DND-41 (cell line): ENCODE results near the gene PLD6.
"Not testable (repeated sequence)": the region's sequence is repeated elsewhere in the genome, so short reads cannot be mapped to it uniquely, and the experiment has no call there.

Experiments used
- ATAC-seq: fragments of 200-7000 bp; cut with Tn5 transposase; 3 replicates; pipeline ENCODE4 v1.9.1; 2021; ENCODE audit warnings: low read depth; ENCODE audit not compliant: insufficient read depth
- DNase-seq: peaks from one replicate; pipeline ENCODE4 v3.0.0-alpha.2; 2020
- H2AFZ ChIP-seq: 2 replicates; pipeline ENCODE4 v1.6.0; 2012; ENCODE audit warnings: low read depth, low read length
- H3K27ac ChIP-seq: 2 replicates; pipeline ENCODE4 v1.5.1; 2012; ENCODE audit warnings: low read length, inconsistent platforms
- H3K27me3 ChIP-seq: fragments of 200-600 bp; sonication (generic); 2 replicates; pipeline ENCODE4 v1.6.0; 2012; ENCODE audit warnings: low read length, mild to moderate bottlenecking, inconsistent platforms; ENCODE audit not compliant: insufficient read depth, poor library complexity
- H3K36me3 ChIP-seq: 2 replicates; pipeline ENCODE4 v1.5.1; 2012; ENCODE audit warnings: low read length, inconsistent platforms; ENCODE audit not compliant: insufficient read depth
- H3K4me1 ChIP-seq: 2 replicates; pipeline ENCODE4 v1.5.1; 2012; ENCODE audit warnings: mild to moderate bottlenecking, low read length; ENCODE audit not compliant: insufficient read depth
- H3K4me2 ChIP-seq: 2 replicates; pipeline ENCODE4 v1.6.0; 2012; ENCODE audit warnings: mild to moderate bottlenecking, moderate library complexity, low read length, inconsistent platforms; ENCODE audit not compliant: insufficient read depth
- H3K4me3 ChIP-seq, 2 experiments: fragments of 200-600 bp in 1 of 2; shearing (Covaris generic) in 1 of 2; 2 replicates each; pipeline ENCODE4 v1.5.1; 2012 to 2016; ENCODE audit warnings: inconsistent platforms in 2 of 2, low read length in 2 of 2, mild to moderate bottlenecking in 2 of 2, low read depth in 1 of 2, moderate library complexity in 1 of 2
- H3K79me2 ChIP-seq: 2 replicates; pipeline ENCODE4 v1.6.0; 2012; ENCODE audit warnings: low read length, inconsistent platforms; ENCODE audit not compliant: insufficient read depth
- H3K9ac ChIP-seq: 2 replicates; pipeline ENCODE4 v1.6.0; 2012; ENCODE audit warnings: low read depth, mild to moderate bottlenecking, inconsistent platforms, low read length, moderate library complexity
- H3K9me3 ChIP-seq: 2 replicates; pipeline ENCODE4 v1.5.1; 2012; ENCODE audit warnings: low read length, moderate library complexity, mild to moderate bottlenecking, inconsistent platforms; ENCODE audit not compliant: insufficient read depth, severe bottlenecking
- H4K20me1 ChIP-seq: 2 replicates; pipeline ENCODE4 v1.6.0; 2012; ENCODE audit warnings: low read length; ENCODE audit not compliant: insufficient read depth
- EZH2 ChIP-seq: IDR thresholded peaks from 3 replicates; pipeline ENCODE4 v1.6.1; 2012; ENCODE audit warnings: borderline replicate concordance, low read depth, mild to moderate bottlenecking, moderate library complexity, low read length, inconsistent platforms; ENCODE audit not compliant: severe bottlenecking
- TF ChIP-seq, protein P1 (sequence below): IDR thresholded peaks from 2 replicates; pipeline ENCODE4 v1.5.1; 2012; ENCODE audit warnings: borderline replicate concordance, low read length, moderate library complexity, mild to moderate bottlenecking; ENCODE audit not compliant: poor library complexity, severe bottlenecking; ENCODE audit errors: extremely low read depth

The PLD6 gene

DNA sequence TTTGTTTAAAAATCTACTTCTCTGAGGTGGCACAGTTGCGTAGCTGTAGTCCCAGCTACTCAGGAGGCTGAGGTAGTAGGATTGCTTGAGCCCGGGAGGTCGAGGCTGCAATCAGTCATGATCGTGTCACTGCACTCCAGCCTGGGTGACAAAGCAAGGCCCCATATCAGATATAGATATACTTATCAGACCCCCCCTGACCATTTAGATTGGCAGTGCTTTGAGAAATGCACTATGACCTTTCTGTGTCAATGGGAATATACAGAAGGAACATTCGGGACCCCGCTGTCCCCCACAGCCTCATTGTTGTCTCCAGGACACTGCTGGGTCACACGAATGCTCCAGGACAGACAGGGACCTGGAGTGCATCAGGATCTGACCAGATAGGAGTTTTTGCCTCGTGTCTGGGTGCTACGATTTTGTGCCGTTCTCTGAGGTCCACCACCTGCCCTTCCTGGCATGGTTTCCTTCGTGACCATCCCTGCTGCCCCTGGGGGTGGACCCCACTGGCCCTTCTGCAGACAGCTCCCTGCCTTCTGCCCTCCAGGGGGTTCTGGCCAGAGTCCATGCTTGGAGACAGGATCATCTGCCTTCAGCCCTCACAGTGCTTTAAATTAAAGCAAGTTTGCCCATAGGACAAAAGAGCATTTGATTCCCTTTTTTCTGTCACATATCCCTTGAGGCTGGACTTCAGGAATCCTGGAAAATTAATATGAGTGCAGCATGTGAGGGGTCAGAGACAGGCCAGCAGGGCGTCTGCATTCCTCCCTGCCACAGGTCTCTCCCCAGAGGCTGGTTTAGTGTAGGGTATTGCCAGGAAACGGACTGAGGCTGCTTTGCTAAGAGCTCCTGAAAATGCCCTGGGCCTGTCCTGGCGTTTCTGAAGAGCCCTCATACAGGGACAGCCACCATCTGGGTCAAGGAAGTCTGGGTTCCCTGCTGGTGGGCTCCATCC is 19.3 kb downstream of the PLD6 start:
- Histone ChIP-seq H3K36me3 (peaks cover 66% of the 10 kb centered on the region), H3K4me3 (no peak overlapping the region), H3K4me1 (no peaks in the 10 kb centered on the region), H3K4me2 (no peak overlapping the region), H3K9ac (no peak overlapping the region), H4K20me1 (peaks cover 2% of the 10 kb centered on the region; the same call in 1 of the 2 replicates), H3K79me2 (no peaks in the 10 kb centered on the region), H3K27ac (no peak overlapping the region), H3K9me3 (no peaks in the 10 kb centered on the region), H2AFZ (no peak overlapping the region), H3K27me3 (no peaks in the 10 kb centered on the region)
- ATAC-seq, result no peak
- TF ChIP-seq, protein P1, sequence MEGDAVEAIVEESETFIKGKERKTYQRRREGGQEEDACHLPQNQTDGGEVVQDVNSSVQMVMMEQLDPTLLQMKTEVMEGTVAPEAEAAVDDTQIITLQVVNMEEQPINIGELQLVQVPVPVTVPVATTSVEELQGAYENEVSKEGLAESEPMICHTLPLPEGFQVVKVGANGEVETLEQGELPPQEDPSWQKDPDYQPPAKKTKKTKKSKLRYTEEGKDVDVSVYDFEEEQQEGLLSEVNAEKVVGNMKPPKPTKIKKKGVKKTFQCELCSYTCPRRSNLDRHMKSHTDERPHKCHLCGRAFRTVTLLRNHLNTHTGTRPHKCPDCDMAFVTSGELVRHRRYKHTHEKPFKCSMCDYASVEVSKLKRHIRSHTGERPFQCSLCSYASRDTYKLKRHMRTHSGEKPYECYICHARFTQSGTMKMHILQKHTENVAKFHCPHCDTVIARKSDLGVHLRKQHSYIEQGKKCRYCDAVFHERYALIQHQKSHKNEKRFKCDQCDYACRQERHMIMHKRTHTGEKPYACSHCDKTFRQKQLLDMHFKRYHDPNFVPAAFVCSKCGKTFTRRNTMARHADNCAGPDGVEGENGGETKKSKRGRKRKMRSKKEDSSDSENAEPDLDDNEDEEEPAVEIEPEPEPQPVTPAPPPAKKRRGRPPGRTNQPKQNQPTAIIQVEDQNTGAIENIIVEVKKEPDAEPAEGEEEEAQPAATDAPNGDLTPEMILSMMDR, result no peak
- TF ChIP-seq EZH2, result no peak
- no peak for DNase-seq

DNA sequence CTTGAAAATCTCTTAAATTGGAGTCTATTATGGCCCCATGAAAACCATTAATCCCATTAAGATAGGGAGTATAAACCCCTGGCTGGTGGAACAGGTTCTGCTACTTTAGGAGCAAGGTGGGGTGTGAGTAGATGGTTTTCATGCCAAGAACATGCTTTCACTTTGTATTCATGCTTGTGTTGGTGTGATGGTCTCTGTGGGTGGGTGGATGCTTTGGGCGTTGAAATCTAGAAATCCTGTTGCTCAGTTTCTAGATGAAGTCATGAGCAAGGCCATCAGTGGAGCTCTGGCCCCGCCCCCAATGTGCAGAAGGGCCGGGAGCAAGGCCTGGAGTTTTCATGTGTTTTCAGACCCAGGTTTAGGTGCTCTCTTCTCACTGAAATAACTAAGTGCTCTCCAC is 20.1 kb downstream of the PLD6 start:
- Histone ChIP-seq H3K4me2 (no peak overlapping the region), H3K36me3 (peaks cover 69% of the 10 kb centered on the region), H4K20me1 (peaks cover 2% of the 10 kb centered on the region; the same call in 1 of the 2 replicates), H3K27ac (no peak overlapping the region), H3K9me3 (no peaks in the 10 kb centered on the region), H3K4me1 (no peaks in the 10 kb centered on the region), H3K27me3 (no peaks in the 10 kb centered on the region), H3K4me3 (no peak overlapping the region), H3K79me2 (no peaks in the 10 kb centered on the region), H2AFZ (no peak overlapping the region), H3K9ac (no peak overlapping the region)
- DNase-seq (no peak), ATAC-seq (no peak)
- TF ChIP-seq, protein P1, result no peak
- no peak for TF ChIP-seq EZH2

DNA sequence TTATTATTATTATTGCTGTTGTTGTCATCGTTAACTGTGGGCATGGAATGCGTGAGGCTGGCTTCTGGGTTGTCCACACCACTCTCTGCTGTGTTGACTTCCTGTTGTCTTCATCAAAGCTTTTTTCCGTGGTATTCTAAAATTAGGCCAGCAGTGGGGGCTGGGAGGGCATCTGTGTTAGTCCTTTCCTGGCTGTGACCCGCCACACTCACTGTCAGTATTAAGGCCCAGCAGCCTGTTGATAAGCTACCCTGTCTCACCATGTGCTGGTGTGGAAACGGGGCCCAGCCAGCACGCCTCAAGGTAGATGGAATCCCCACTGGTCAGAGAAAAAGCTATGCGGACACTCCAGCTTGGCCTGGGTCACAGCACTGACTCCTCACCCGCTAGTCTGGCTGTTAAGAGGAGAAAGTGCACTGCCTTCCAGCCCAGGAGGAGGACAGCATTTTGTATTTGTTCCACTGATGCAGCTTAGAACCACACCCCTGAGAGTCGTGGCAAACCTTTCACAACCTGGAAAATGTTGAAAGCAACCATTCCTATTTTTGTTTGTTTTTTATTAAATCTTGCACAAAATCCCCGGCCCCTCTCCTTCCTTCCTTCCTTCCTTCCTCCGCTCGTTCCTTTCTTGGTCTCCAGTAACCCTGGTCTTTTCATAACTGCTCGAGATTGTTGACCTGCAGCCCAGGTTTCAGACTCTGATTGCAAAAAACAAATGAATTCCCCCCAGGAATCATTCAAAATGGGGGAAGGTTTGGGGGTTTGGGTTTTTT is 21.0 kb downstream of the PLD6 start:
- H3K79me2 ChIP-seq, H3K27ac ChIP-seq, H3K4me2 ChIP-seq, H3K4me1 ChIP-seq, H3K4me3 ChIP-seq, H3K9me3 ChIP-seq, H3K9ac ChIP-seq, H2AFZ ChIP-seq, H4K20me1 ChIP-seq, DNase-seq, H3K27me3 ChIP-seq, ATAC-seq: not testable (repeated sequence)
- H3K36me3 ChIP-seq, result peaks cover 76% of the 10 kb centered on the region

DNA sequence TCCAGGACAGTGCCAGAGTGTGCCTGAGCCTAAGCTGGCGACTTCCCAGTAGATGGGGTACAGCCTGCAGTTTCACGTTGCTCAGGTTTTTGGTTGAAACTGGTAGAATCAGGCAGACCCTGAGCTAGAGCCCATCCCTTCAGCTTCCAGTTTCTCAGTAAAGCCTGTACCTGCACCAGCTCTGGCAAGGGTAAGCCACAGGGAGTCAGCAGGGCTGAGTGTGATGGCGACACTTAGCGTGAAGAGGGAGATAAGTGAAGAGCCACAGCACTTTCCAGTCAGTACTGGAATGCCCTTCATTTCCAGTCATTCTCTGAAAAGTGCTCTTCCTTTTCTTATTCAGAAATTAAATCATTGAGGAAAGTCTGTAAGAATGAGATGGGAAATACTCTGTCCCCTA is 22.4 kb downstream of the PLD6 start:
- ATAC-seq (no peak), DNase-seq (no peak)
- Histone ChIP-seq H3K9me3 (no peaks in the 10 kb centered on the region), H2AFZ (no peak overlapping the region), H3K4me3 (no peak overlapping the region), H3K4me1 (no peaks in the 10 kb centered on the region), H4K20me1 (peaks cover 2% of the 10 kb centered on the region; the same call in 1 of the 2 replicates), H3K27me3 (no peaks in the 10 kb centered on the region), H3K79me2 (no peaks in the 10 kb centered on the region), H3K4me2 (no peak overlapping the region), H3K36me3 (peaks cover 78% of the 10 kb centered on the region), H3K9ac (no peak overlapping the region), H3K27ac (no peak overlapping the region)
- no peak for TF ChIP-seq EZH2
- TF ChIP-seq, protein P1, result no peak
